Activated naive CD8-positive, alpha-beta T cell treated with anti-CD3 and anti-CD28 coated beads for 36 hours (primary cell): Measurements from ENCODE around the gene MXD3. TPM values are rescaled to one million over a fixed set of nuclear protein-coding genes. Genes with fewer than 3 reads are reported as not detected.
"Not testable (repeated sequence)": the region's sequence is repeated elsewhere in the genome, so short reads cannot be mapped to it uniquely, and the experiment has no call there.

Experiments
- DNase-seq: peaks from one replicate; pipeline ENCODE4 v3.0.0; 2021
- H3K27ac Mint-ChIP-seq: one replicate; pipeline ENCODE4 v1.8.0; 2022; ENCODE audit warnings: mild to moderate bottlenecking, moderate library complexity, mixed read lengths
- H3K27me3 Mint-ChIP-seq: one replicate; pipeline ENCODE4 v1.8.0; 2022; ENCODE audit warnings: mild to moderate bottlenecking, mixed read lengths
- H3K36me3 Mint-ChIP-seq: one replicate; pipeline ENCODE4 v1.8.0; 2021; ENCODE audit warnings: mild to moderate bottlenecking, mixed read lengths
- H3K4me1 Mint-ChIP-seq: one replicate; pipeline ENCODE4 v1.8.0; 2021; ENCODE audit warnings: mixed read lengths
- H3K4me3 Mint-ChIP-seq: one replicate; pipeline ENCODE4 v1.8.0; 2022; ENCODE audit warnings: mild to moderate bottlenecking, moderate library complexity, mixed read lengths
- H3K9me3 Mint-ChIP-seq: one replicate; pipeline ENCODE4 v1.8.0; 2022; ENCODE audit warnings: mixed read lengths
- total RNA-seq, 2 experiments: library from RNA; stranded (reverse); gene quantifications; one replicate each; pipeline ENCODE4 v1.2.3, GENCODE V29; 2021

Gene MXD3
- total RNA-seq, 2 experiments from 2014 or later = 14.7 to 17.3 TPM

GRCh38 chr5:177293819-177294581 is 17.7 kb downstream of the MXD3 start:
- Mint-ChIP-seq H3K27ac (no peak overlapping the region), H3K4me3 (no peak overlapping the region), H3K27me3 (no peaks in the 10 kb centered on the region), H3K36me3 (peaks cover 26% of the 10 kb centered on the region), H3K9me3 (no peaks in the 10 kb centered on the region), H3K4me1 (peaks cover 35% of the 10 kb centered on the region)
- no peak for DNase-seq

GRCh38 chr5:177291735-177292134 is 20.0 kb downstream of the MXD3 start:
- Mint-ChIP-seq H3K4me1 (peaks cover 16% of the 10 kb centered on the region), H3K27me3 (no peaks in the 10 kb centered on the region), H3K36me3 (peaks cover 22% of the 10 kb centered on the region), H3K4me3 (no peak overlapping the region), H3K27ac (peak overlapping the region; percentile 4), H3K9me3 (no peaks in the 10 kb centered on the region)
- DNase-seq = no peak

- H3K4me1 Mint-ChIP-seq = peaks cover 9% of the 10 kb centered on the region
- H3K27ac Mint-ChIP-seq = no peak overlapping the region
- H3K27me3 Mint-ChIP-seq = no peaks in the 10 kb centered on the region
- H3K36me3 Mint-ChIP-seq = peaks cover 17% of the 10 kb centered on the region
- H3K9me3 Mint-ChIP-seq = no peaks in the 10 kb centered on the region
- no peak overlapping the region for H3K4me3 Mint-ChIP-seq
- no peak for DNase-seq
Observed at GRCh38 chr5:177290816-177291596, 20.7 kb downstream of the MXD3 start.

- no peak for DNase-seq
- Mint-ChIP-seq H3K36me3 (peaks cover 3% of the 10 kb centered on the region), H3K4me1 (no peaks in the 10 kb centered on the region), H3K27ac (no peak overlapping the region), H3K27me3 (no peaks in the 10 kb centered on the region), H3K9me3 (no peaks in the 10 kb centered on the region), H3K4me3 (no peak overlapping the region)
Observed at GRCh38 chr5:177288191-177288590, 23.5 kb downstream of the MXD3 start.

- Mint-ChIP-seq H3K4me3 (no peak overlapping the region), H3K36me3 (peaks cover 10% of the 10 kb centered on the region)
- DNase-seq = no peak
Observed at GRCh38 chr5:177276886-177277285, 34.8 kb downstream of the MXD3 start.

GRCh38 chr5:177275883-177276282 is 35.8 kb downstream of the MXD3 start:
- Mint-ChIP-seq H3K27ac (no peak overlapping the region), H3K27me3 (no peaks in the 10 kb centered on the region), H3K4me1 (no peaks in the 10 kb centered on the region), H3K4me3 (no peak overlapping the region), H3K9me3 (no peaks in the 10 kb centered on the region), H3K36me3 (peaks cover 8% of the 10 kb centered on the region)
- no peak for DNase-seq

More at GRCh38 chr5:177276886-177277285, 34.8 kb downstream of the MXD3 start:
- Mint-ChIP-seq H3K27me3 (no peaks in the 10 kb centered on the region), H3K4me1 (no peaks in the 10 kb centered on the region), H3K27ac (no peak overlapping the region), H3K9me3 (no peaks in the 10 kb centered on the region)

GRCh38 chr5:177271113-177271512 is 40.6 kb downstream of the MXD3 start:
- Mint-ChIP-seq H3K4me3 (no peak overlapping the region), H3K9me3 (no peaks in the 10 kb centered on the region), H3K27ac (no peak overlapping the region), H3K27me3 (no peaks in the 10 kb centered on the region), H3K36me3 (peaks cover 12% of the 10 kb centered on the region), H3K4me1 (no peaks in the 10 kb centered on the region)
- no peak for DNase-seq

GRCh38 chr5:177270653-177271052 is 41.0 kb downstream of the MXD3 start:
- DNase-seq = no peak
- no peaks in the 10 kb centered on the region for H3K27me3 Mint-ChIP-seq
- peaks cover 13% of the 10 kb centered on the region for H3K36me3 Mint-ChIP-seq
- H3K9me3 Mint-ChIP-seq = no peaks in the 10 kb centered on the region
- no peak overlapping the region for H3K27ac Mint-ChIP-seq
- H3K4me1 Mint-ChIP-seq = no peaks in the 10 kb centered on the region
- H3K4me3 Mint-ChIP-seq = no peak overlapping the region

- H3K36me3 Mint-ChIP-seq = peaks cover 14% of the 10 kb centered on the region
- DNase-seq = no peak
- no peak overlapping the region for H3K27ac Mint-ChIP-seq
- no peaks in the 10 kb centered on the region for H3K4me1 Mint-ChIP-seq
- H3K4me3 Mint-ChIP-seq = no peak overlapping the region
- no peaks in the 10 kb centered on the region for H3K9me3 Mint-ChIP-seq
- H3K27me3 Mint-ChIP-seq = no peaks in the 10 kb centered on the region
Observed at GRCh38 chr5:177269976-177270375, 41.7 kb downstream of the MXD3 start.

GRCh38 chr5:177269232-177269895 is 42.3 kb downstream of the MXD3 start:
- H3K4me3 Mint-ChIP-seq = no peak overlapping the region
- no peak overlapping the region for H3K27ac Mint-ChIP-seq
- peaks cover 2% of the 10 kb centered on the region for H3K4me1 Mint-ChIP-seq
- DNase-seq = no peak
- no peaks in the 10 kb centered on the region for H3K9me3 Mint-ChIP-seq
- H3K27me3 Mint-ChIP-seq = no peaks in the 10 kb centered on the region
- H3K36me3 Mint-ChIP-seq = peaks cover 12% of the 10 kb centered on the region

GRCh38 chr5:177265395-177265794 is 46.3 kb downstream of the MXD3 start:
- Mint-ChIP-seq H3K36me3 (peaks cover 12% of the 10 kb centered on the region), H3K9me3 (no peaks in the 10 kb centered on the region), H3K27me3 (no peaks in the 10 kb centered on the region), H3K4me1 (peaks cover 6% of the 10 kb centered on the region), H3K27ac (no peak overlapping the region), H3K4me3 (no peak overlapping the region)
- no peak for DNase-seq

- peak overlapping the region; percentile 66 for H3K27ac Mint-ChIP-seq
- no peaks in the 10 kb centered on the region for H3K27me3 Mint-ChIP-seq
- H3K4me3 Mint-ChIP-seq = no peak overlapping the region
- DNase-seq = no peak
- H3K4me1 Mint-ChIP-seq = peaks cover 6% of the 10 kb centered on the region
- no peaks in the 10 kb centered on the region for H3K9me3 Mint-ChIP-seq
- peaks cover 11% of the 10 kb centered on the region for H3K36me3 Mint-ChIP-seq
Observed at GRCh38 chr5:177264178-177264577, 47.5 kb downstream of the MXD3 start.

GRCh38 chr5:177261510-177261909 is 50.2 kb downstream of the MXD3 start:
- no peak for DNase-seq
- Mint-ChIP-seq H3K4me3 (no peak overlapping the region), H3K9me3 (no peaks in the 10 kb centered on the region), H3K27ac (no peak overlapping the region), H3K27me3 (no peaks in the 10 kb centered on the region), H3K36me3 (peaks cover 11% of the 10 kb centered on the region), H3K4me1 (peaks cover 6% of the 10 kb centered on the region)

GRCh38 chr5:177260961-177261360 is 50.7 kb downstream of the MXD3 start:
- H3K4me3 Mint-ChIP-seq = no peak overlapping the region
- no peak overlapping the region for H3K27ac Mint-ChIP-seq
- no peaks in the 10 kb centered on the region for H3K27me3 Mint-ChIP-seq
- H3K9me3 Mint-ChIP-seq = no peaks in the 10 kb centered on the region
- peaks cover 7% of the 10 kb centered on the region for H3K36me3 Mint-ChIP-seq
- peaks cover 6% of the 10 kb centered on the region for H3K4me1 Mint-ChIP-seq
- no peak for DNase-seq

GRCh38 chr5:177258711-177259110 is 53.0 kb downstream of the MXD3 start:
- DNase-seq, H3K4me1 Mint-ChIP-seq, H3K27ac Mint-ChIP-seq, H3K9me3 Mint-ChIP-seq, H3K4me3 Mint-ChIP-seq, H3K27me3 Mint-ChIP-seq: not testable (repeated sequence)
- H3K36me3 Mint-ChIP-seq = peaks cover 11% of the 10 kb centered on the region
